Suprapubic skin (tissue), 4 donors: Measurements from ENCODE around the gene CDH5.

Experiments
- CTCF ChIP-seq, 2 donors: fragments of 200-600 bp in 1 of 2; fragments of 450-650 bp in 1 of 2; sonication (generic) in 1 of 2; IDR thresholded peaks; one replicate each; pipeline ENCODE4 v1.5.1; 2016 to 2019; ENCODE audit warnings: antibody characterized with exemption in 2 of 2, mild to moderate bottlenecking in 1 of 2, moderate library complexity in 1 of 2
- POLR2A ChIP-seq, 2 donors: fragments of 450-650 bp; IDR thresholded peaks; one replicate each; pipeline ENCODE4 v1.6.1; 2017; ENCODE audit warnings: antibody characterized with exemption in 2 of 2, mild to moderate bottlenecking in 2 of 2, moderate library complexity in 2 of 2
- POLR2AphosphoS5 ChIP-seq, 3 donors: sonication (generic); formaldehyde crosslinking; IDR thresholded peaks; one replicate each; pipeline ENCODE4 v1.6.1; 2017; ENCODE audit warnings: antibody characterized with exemption in 3 of 3

- TF ChIP-seq CTCF (IDR thresholded peaks at IDR 0.05) (no peak), POLR2A (IDR thresholded peaks at IDR 0.05) (no peak), POLR2AphosphoS5 (IDR thresholded peaks at IDR 0.05) (no peak)
Observed at GRCh38 chr16:66389256-66390176, 23.0 kb downstream of the CDH5 start.
